ENCODE results near the gene PCDHA8. TPM values are rescaled to one million over a fixed set of nuclear protein-coding genes. Genes with fewer than 3 reads are reported as not detected.
"Not testable (repeated sequence)": the region's sequence is repeated elsewhere in the genome, so short reads cannot be mapped to it uniquely, and the experiment has no call there.

PCDHA8 gene
- total and polyA plus RNA-seq, 11 donors, result 0.08 to 0.32 (median 0.12) TPM; not detected in 7

DNA sequence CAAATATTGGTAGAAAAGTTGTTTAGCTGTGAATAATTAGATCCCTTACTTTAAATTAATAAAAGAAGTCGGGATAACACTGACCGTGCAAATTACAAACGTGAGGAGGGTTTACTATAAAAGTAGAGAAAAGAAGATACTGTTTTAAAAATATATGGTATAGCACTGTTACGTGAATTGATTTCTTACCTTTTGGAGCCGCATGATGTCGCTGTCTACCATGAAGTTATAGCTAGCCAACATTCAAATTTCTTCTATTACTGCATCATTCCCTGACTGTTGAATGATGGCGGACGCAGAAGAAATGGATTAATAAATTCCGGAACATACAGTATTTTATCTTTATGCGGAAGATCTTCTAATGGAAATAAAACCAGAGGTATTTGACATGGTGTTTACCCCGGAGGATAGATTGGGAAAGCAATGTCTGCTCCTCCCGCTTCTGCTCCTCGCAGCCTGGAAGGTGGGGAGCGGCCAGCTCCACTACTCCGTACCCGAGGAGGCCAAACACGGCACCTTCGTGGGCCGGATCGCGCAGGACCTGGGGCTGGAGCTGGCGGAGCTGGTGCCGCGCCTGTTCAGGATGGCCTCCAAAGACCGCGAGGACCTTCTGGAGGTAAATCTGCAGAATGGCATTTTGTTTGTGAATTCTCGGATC lies 13.2 kb upstream of the PCDHA8 start, which contains the start of gene PCDHA6:
Gene PCDHA6 (plus strand): TSS at position 257 of the 658 bp plus-strand sequence. CDS start 132 bp downstream, at position 389.
- peaks cover 0 to 92% (median 18%) of the 10 kb centered on the region in 9 donors for H3K27me3 ChIP-seq
- H3K4me3 ChIP-seq, result peak within 1 kb of the TSS in 4 of 12 donors; percentile 7 to 49 (median 24)
- ATAC-seq, result no peak
- no peaks in the 10 kb centered on the region for H3K36me3 ChIP-seq
- TF ChIP-seq, protein P1, sequence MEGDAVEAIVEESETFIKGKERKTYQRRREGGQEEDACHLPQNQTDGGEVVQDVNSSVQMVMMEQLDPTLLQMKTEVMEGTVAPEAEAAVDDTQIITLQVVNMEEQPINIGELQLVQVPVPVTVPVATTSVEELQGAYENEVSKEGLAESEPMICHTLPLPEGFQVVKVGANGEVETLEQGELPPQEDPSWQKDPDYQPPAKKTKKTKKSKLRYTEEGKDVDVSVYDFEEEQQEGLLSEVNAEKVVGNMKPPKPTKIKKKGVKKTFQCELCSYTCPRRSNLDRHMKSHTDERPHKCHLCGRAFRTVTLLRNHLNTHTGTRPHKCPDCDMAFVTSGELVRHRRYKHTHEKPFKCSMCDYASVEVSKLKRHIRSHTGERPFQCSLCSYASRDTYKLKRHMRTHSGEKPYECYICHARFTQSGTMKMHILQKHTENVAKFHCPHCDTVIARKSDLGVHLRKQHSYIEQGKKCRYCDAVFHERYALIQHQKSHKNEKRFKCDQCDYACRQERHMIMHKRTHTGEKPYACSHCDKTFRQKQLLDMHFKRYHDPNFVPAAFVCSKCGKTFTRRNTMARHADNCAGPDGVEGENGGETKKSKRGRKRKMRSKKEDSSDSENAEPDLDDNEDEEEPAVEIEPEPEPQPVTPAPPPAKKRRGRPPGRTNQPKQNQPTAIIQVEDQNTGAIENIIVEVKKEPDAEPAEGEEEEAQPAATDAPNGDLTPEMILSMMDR (IDR thresholded peaks at IDR 0.05), result peak in 2 of 12 donors; percentile 27 to 30
- TF ChIP-seq POLR2A (IDR thresholded peaks at IDR 0.05), result no peak
- peaks cover 0 to 40% (median 16%) of the 10 kb centered on the region in 12 donors for H3K9me3 ChIP-seq
- intact Hi-C loops (cut with DNase I), result no loop called here
- WGBS, 4 donors, result 14 to 20% (median 15%) methylated on average over 24 to 27 of the region's 27 CpGs
- no peak within 1 kb of the TSS for H3K27ac ChIP-seq
- no peaks in the 10 kb centered on the region for H3K4me1 ChIP-seq
- DNase-seq, result no peak

DNA sequence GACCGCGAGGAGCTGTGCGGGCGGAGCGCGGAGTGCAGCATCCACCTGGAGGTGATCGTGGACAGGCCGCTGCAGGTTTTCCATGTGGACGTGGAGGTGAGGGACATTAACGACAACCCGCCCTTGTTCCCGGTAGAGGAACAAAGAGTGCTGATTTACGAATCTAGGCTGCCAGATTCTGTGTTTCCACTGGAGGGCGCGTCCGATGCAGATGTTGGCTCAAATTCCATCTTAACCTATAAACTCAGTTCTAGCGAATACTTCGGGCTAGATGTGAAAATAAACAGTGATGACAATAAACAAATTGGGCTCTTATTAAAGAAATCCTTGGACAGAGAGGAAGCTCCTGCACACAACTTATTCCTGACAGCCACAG lies 12.6 kb upstream of the PCDHA8 start:
- Histone ChIP-seq H3K27ac (no peak overlapping the region), H3K36me3 (no peaks in the 10 kb centered on the region), H3K4me3 (peak overlapping the region in 3 of 12 donors; percentile 21 to 49 (median 28)), H3K9me3 (peaks cover 0 to 34% (median 14%) of the 10 kb centered on the region in 12 donors), H3K27me3 (peaks cover 0 to 92% (median 21%) of the 10 kb centered on the region in 9 donors), H3K4me1 (no peaks in the 10 kb centered on the region)
- intact Hi-C loops (cut with DNase I), result no loop called here
- TF ChIP-seq, protein P1 (IDR thresholded peaks at IDR 0.05), result no peak
- TF ChIP-seq POLR2A (IDR thresholded peaks at IDR 0.05), result no peak
- WGBS, 4 donors, result 17 to 32% (median 17%) methylated on average over 17 to 18 of the region's 18 CpGs
- ATAC-seq (no peak), DNase-seq (no peak)

DNA sequence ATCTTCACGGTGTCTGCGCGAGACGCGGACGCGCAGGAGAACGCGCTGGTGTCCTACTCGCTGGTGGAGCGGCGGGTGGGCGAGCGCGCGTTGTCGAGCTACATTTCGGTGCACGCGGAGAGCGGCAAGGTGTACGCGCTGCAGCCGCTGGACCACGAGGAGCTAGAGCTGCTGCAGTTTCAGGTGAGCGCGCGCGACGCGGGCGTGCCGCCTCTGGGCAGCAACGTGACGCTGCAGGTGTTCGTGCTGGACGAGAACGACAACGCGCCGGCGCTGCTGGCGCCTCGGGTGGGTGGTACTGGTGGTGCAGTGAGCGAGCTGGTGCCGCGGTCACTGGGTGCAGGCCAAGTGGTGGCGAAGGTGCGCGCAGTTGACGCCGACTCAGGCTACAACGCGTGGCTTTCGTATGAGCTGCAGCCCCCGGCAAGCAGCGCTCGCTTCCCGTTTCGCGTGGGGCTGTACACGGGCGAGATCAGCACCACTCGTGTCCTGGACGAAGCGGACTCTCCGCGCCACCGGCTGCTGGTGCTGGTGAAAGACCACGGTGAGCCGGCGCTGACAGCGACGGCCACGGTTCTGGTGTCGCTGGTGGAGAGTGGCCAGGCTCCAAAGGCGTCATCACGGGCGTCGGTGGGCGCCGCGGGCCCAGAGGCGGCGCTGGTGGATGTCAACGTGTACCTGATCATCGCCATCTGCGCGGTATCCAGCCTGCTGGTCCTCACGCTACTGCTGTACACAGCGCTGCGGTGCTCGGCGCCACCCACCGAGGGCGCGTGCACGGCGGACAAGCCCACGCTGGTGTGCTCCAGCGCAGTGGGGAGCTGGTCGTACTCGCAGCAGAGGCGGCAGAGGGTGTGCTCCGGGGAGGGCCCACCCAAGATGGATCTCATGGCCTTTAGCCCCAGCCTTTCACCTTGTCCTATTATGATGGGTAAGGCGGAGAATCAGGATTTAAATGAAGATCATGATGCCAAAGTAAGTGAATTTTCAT lies 11.2 kb upstream of the PCDHA8 start:
- not testable (repeated sequence) for H3K4me1 ChIP-seq, H3K36me3 ChIP-seq, DNase-seq, H3K27ac ChIP-seq, H3K4me3 ChIP-seq, ATAC-seq
- peaks cover 0 to 90% (median 30%) of the 10 kb centered on the region in 9 donors for H3K27me3 ChIP-seq
- peaks cover 0 to 43% (median 14%) of the 10 kb centered on the region in 12 donors for H3K9me3 ChIP-seq
- WGBS, 4 donors, result 33 to 49% (median 41%) methylated on average over 62 to 106 of the region's 106 CpGs
- intact Hi-C loops (cut with DNase I), result loop anchor here in 2 of 10 donors (10.0 kb wide), 2 partner anchors 215 to 225 kb away; partner anchors contain the start of gene PCDHB1 (in 1 of the 2)

DNA sequence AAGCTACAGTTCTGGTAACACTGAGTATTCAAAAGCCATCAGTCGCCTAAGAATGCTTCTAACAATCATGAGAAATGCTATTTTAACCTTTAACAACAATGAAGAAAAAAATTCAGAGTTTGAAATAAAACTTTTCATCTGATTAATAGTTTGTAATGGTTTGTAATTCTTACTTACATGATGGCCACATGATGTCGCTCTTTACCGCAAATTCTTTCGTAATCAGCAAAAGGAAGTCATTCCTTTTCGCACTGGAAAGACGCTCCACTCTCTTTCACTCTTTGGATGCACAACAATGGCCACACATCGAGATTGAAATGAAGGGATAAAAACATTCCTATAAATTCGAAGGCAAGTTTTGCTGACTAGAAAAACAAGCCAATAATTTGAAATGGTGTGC lies 7.0 kb upstream of the PCDHA8 start, which contains the start of gene PCDHA7:
Gene PCDHA7 (plus strand): TSS at position 277 of the 400 bp plus-strand sequence. CDS start 115 bp downstream, at position 392.
- no peak for DNase-seq
- peak within 1 kb of the TSS in 5 of 12 donors; percentile 18 to 41 (median 34) for H3K4me3 ChIP-seq
- peaks cover 0 to 41% (median 13%) of the 10 kb centered on the region in 12 donors for H3K9me3 ChIP-seq
- H3K27me3 ChIP-seq, result peaks cover 9 to 90% (median 24%) of the 10 kb centered on the region in 9 donors
- 6 to 15% (median 8%) methylated on average over 8 of the region's 8 CpGs for WGBS, 4 donors
- no peak for ATAC-seq
- no peak within 1 kb of the TSS for H3K27ac ChIP-seq
- H3K36me3 ChIP-seq, result no peaks in the 10 kb centered on the region
- no peak for TF ChIP-seq POLR2A (IDR thresholded peaks at IDR 0.05)
- TF ChIP-seq, protein P1 (IDR thresholded peaks at IDR 0.05), result peak in 5 of 12 donors; percentile 9 to 33 (median 23)
- H3K4me1 ChIP-seq, result no peaks in the 10 kb centered on the region
- intact Hi-C loops (cut with DNase I), result loop anchor here in 2 of 10 donors (10.0 kb wide), 2 partner anchors 211 to 221 kb away; partner anchors contain the start of gene PCDHB1 (in 1 of the 2)

DNA sequence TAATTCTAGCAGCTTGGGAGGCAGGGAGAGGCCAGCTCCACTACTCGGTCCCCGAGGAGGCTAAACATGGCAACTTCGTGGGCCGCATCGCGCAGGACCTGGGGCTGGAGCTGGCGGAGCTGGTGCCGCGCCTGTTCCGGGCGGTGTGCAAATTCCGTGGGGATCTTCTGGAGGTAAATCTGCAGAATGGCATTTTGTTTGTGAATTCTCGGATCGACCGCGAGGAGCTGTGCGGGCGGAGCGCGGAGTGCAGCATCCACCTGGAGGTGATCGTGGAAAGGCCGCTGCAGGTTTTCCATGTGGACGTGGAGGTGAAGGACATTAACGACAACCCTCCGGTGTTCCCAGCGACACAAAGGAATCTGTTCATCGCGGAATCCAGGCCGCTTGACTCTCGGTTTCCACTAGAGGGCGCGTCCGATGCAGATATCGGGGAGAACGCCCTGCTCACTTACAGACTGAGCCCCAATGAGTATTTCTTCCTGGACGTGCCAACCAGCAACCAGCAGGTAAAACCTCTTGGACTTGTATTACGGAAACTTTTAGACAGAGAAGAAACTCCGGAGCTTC lies 6.5 kb upstream of the PCDHA8 start:
- ATAC-seq, H3K27ac ChIP-seq, H3K36me3 ChIP-seq, DNase-seq, H3K4me1 ChIP-seq: not testable (repeated sequence)
- Histone ChIP-seq H3K4me3 (peak overlapping the region in 5 of 12 donors; percentile 18 to 41 (median 34)), H3K9me3 (peaks cover 0 to 36% (median 11%) of the 10 kb centered on the region in 12 donors), H3K27me3 (peaks cover 9 to 90% (median 27%) of the 10 kb centered on the region in 9 donors)
- 14 to 35% (median 21%) methylated on average over 21 to 27 of the region's 38 CpGs for WGBS, 4 donors
- intact Hi-C loops (cut with DNase I), result loop anchor here in 2 of 10 donors (10.0 kb wide), 2 partner anchors 210 to 220 kb away; partner anchors contain the start of gene PCDHB1 (in 1 of the 2)
